ENCODE data around the gene MTMR3.

MTMR3 gene

GRCh38 chr22:29871684-29872083, 11.3 kb upstream of the MTMR3 start:
- no peak for DNase-seq

- no peak for DNase-seq
Observed at GRCh38 chr22:29872144-29872893, 10.7 kb upstream of the MTMR3 start.

DNA sequence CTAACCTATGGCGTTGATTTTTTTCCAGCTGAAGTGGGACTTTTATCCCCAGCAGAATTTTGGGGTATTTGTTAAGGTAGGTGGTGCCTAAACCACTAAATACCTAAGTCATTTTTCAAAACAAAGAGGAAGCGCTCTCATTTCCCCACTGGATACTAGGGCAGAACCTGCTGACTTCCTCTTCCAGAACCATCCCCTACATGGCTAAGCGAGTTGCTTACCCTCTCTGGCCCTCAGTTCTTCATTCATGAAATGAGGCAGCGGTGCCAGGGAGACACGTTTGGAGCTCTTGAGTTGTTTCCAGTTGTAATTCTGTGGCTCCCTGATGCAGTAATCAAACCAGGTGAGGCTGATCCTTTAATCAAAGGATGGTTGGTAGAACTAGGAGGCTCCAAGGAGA, 10.0 kb upstream of the MTMR3 start:
- DNase-seq: no peak

GRCh38 chr22:29873943-29874342, 9.0 kb upstream of the MTMR3 start:
- no peak for DNase-seq

DNA sequence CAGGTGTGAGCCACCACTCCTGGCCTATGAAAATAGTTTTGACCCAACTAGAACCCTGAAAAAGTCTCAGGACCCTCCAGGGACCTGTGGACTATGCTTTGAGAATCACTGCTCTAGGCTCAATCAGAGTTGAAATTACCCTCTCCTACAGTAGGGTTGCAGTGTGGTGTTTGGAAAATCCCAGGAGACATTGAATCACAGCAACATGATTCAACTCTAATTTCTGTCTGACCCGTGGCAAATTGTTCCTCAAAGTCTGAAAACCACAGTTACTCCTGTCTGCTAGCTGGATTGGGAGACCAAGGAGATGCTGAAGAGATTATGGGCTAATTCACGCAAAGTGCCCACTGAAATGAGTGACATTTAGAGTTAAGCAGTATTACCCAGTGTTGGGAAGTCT, 5.4 kb upstream of the MTMR3 start:
- DNase-seq: no peak

- DNase-seq: no peak
Observed at GRCh38 chr22:29879753-29880152, 3.2 kb upstream of the MTMR3 start.

GRCh38 chr22:29882716-29883044, 294 bp upstream of the MTMR3 start:
- DNase-seq: no peak

- DNase-seq: no peak
Observed at GRCh38 chr22:29883775-29884097, 762 bp downstream of the MTMR3 start.

- no peak for DNase-seq
Observed at GRCh38 chr22:29885610-29886009, 2.6 kb downstream of the MTMR3 start.

DNA sequence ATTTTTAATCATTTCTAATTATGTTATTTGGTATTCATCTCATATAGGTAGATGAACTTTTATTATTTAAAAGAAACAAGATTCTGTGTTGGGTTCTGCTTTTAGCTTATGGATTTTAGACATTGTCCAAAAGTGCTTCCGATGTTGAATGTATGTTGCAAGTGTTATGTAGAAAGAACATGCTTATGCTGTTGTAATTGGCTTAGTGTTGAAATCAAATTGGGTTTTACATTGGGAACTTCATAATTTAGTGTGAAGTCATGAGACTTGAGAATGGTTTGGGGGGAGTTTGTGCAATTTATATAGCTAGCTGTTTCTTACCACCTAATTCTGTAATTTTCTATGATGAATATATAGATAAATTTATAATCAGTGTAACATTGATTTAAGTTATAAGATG, 3.6 kb downstream of the MTMR3 start:
- DNase-seq: peak; percentile 79

DNA sequence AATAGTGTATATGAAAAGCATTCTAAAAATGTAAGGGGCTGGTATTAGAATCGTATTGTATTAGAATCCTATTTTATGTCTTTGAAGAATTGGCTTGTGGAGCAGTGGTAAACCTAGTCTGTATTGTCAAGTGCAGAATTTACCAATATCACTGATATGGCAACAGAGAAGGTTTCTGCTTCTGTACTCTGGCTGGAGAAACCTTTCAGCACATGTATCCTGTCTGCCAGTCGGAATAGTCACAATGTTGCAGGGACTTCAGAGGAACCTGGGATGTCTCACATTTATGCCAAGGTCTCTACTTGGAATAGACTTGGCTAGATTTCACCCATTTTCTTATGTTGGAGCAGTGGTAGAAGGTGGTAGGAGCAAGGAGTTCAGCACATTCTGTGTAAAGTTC, 4.4 kb downstream of the MTMR3 start:
- no peak for DNase-seq

- no peak for DNase-seq
Observed at GRCh38 chr22:29890760-29891159, 7.8 kb downstream of the MTMR3 start.

GRCh38 chr22:29892315-29893156, 9.6 kb downstream of the MTMR3 start:
- peak; percentile 17 for DNase-seq

GRCh38 chr22:29901354-29901753, 18.4 kb downstream of the MTMR3 start:
- DNase-seq: peak; percentile 90

- DNase-seq: no peak
Observed at GRCh38 chr22:29903371-29903770, 20.4 kb downstream of the MTMR3 start.

DNA sequence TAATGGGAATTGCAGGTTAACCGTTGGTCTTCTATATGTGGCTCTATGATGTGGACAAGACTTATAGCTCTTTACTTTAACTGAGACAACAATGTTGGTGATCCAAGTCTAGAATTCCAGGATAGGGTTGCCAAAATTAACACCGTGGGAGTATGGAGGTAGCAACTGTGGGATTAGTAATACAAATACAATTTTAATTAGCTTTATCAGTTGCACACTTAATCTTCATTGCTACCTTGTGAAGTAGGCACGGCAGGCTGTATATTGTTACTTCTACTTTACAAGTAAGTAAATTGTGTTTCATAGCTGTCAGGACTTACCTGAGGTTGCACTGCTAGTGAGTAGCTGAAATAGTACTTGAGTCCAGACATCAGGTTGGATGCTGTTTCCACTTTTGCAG, 21.0 kb downstream of the MTMR3 start:
- no peak for DNase-seq

DNA sequence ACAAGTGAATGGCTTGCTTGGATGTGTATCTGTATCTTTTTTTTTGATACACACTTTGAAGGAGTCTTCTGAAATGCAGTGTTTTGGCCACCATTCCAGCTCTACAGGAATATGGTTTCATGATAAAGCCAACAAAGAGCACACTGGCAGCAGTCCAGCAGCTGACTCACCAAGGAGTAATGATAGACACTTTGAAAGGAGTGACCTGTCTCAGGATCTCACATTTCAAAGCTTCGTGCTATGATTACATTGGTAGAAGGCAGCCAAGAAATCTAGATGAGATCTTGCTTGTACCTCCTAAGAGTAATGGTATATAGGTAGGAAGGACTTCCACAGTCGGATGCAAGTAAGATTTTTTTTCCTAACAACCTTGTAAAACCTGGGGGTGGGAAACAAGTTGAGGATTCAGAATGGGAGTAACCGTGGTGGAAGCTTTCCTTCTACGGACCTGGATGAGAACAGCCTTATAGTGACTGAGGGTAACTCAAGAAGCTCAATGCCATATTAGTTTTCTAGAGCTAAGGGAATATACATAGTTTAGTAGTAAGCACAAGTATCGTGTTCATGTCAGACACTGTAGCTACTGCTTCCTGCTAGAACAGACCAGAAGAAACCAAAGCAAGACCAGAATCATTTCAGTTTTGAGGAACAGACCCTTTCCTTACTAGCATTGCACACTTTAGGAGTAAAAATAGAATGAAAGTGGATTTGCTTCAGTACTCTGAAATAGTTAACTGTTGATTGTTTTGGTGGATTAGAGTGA, 25.0 kb downstream of the MTMR3 start:
- DNase-seq: peak; percentile 44

- no peak for DNase-seq
Observed at GRCh38 chr22:29912141-29912540, 29.2 kb downstream of the MTMR3 start.

DNA sequence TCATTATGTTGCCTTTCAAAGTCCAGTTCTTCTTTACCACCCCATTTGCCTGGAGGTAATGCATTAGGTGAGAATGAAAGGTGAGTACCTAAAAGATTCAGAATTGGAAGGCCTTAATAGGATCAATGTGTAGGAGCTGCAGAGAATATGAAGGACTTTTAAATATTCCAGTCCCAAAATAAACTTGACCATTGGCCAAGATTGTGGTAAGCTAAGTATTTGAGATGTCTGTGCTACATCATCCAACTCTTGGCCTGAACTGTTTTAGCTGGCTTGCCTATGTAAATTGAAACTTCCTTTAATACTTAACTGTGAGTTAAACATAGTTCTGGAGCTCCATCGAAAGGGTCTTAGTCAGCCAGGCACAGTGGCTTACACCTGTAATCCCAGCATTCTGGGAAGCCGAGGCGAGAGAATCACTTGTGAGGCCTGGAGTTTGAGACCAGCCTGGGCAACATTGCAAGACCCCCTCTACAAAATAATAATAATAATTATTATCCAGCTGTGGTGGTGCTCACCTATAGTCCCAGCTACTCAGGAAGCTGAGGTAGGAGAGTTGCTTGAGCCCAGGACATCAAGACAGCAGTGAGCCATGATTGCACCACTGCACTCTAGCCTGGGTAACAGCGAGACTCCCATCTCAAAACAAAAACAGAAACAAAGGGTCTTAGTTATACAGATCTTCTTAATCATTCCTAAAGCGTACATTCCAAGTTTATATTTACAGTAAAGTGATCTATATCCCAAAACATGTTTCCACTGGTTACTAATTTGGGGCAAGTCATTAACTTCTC, 29.8 kb downstream of the MTMR3 start:
- no peak for DNase-seq

DNA sequence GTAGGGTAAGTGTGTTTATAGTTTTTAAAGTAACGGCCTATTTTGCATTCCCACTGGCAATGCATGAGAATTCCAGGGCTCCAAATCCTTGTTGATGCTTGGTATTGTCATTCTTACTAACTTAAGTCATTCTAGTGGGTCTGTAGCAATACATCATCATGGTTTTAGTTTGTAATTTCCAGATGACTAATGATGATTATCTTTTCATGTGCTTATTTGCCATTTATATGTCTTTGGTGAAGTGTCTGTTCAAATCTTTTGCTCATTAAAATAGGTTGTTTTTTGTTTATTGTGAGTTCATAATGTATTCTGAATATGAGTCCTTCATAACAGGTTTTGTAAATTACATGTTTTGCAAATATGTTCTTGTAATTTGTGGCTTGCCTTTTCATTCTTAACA, 31.2 kb downstream of the MTMR3 start:
- no peak for DNase-seq

- DNase-seq: no peak
Observed at GRCh38 chr22:29914991-29915533, 32.1 kb downstream of the MTMR3 start.

DNA sequence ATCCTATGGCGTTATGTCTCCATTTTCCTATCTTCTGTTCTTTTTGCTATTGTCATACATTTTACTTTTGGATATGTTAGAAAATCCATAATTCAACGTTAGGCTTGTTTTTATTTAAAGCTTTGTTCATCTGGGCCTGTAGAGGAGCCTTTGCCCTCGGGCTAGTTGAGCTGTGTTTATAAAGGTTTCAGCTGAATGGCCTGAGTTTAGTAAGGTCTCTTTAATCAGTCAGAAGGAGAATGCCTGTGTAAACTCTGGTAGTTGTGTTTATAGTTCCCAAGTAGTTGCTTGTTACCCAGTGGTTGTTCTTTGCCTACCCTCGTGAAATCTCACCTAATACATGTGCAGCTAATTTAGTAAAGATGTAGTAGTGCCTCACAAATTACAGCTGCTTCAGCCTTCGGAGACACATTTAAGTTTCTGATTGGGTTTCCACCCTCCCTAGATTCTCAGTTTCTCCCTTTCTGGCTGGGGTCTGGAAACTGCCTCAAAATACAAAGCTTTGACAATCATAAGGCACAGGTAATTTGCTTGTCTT, 33.1 kb downstream of the MTMR3 start:
- no peak for DNase-seq

Data from GF-D8 (cell line).